NCI-H345 treated with DMSO at 0.1 percent for 48 hours (cell line): ENCODE data around the gene NUDT6.
"Not testable (repeated sequence)": the region's sequence is repeated elsewhere in the genome, so short reads cannot be mapped to it uniquely, and the experiment has no call there.

ENCODE experiments used
- DNase-seq: peaks from one replicate; lab custom pipeline; 2025; ENCODE audit not compliant: unreplicated experiment; lab: John Stamatoyannopoulos, UW

The NUDT6 gene

GRCh38 chr4:122921971-122922876 is at the start of gene NUDT6:
NUDT6 (minus strand) TSS chr4:122922597; CDS start chr4:122922572, 25 bp downstream.
- peak; percentile 18 for DNase-seq

DNA sequence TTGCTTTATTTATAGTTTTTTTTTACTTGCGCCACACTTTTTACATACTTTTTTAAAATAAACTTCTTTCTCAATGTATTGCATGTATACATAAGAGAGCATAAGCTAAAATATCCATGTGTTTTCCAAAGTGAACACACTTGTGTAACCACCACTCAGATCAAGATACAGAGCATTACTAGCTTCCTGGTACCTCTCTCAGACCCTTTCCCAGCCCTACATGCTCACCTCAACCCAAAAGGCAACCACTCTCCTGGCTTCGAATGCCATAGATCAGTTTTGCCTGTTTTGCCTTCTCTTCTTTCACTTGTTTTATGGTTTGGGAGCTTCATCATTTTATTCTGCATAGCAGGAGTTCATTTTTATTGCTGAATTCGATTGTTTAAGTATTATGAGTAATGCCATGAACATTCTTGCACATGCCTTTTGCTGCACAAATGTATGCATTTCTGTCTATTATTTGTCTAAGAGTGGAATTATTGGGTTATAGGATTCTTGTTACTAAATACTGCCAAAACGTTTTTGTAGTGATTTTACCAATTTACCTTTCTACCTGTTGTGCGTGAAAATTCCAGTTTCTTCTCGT is 45.9 kb upstream of the NUDT6 start:
- no peak for DNase-seq

- no peak for DNase-seq
These were observed 44.8 kb upstream of the NUDT6 start for GRCh38 chr4:122967231-122967630.

- no peak for DNase-seq
These were observed 43.8 kb upstream of the NUDT6 start for GRCh38 chr4:122966201-122966600.

- DNase-seq: no peak
These were observed 40.8 kb upstream of the NUDT6 start for GRCh38 chr4:122963216-122963615.

DNA sequence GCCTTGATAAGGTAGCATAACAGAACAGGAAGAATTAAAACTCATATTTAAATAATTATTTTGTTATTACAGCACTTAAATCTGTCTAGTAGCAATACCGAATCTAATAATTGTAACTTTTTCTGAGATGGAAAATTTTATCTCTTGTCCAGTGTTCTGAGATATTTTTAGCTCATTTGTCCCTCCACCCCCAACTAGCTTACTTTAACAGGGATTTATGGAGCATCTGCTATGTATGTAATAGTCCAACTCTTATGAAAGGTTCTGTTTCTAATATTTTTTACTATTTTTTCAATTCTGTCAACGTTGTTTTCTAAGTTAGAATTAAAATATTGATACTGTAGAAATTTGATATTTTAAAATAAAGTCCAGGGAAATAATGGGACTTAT is 38.2 kb upstream of the NUDT6 start:
- DNase-seq: no peak

DNA sequence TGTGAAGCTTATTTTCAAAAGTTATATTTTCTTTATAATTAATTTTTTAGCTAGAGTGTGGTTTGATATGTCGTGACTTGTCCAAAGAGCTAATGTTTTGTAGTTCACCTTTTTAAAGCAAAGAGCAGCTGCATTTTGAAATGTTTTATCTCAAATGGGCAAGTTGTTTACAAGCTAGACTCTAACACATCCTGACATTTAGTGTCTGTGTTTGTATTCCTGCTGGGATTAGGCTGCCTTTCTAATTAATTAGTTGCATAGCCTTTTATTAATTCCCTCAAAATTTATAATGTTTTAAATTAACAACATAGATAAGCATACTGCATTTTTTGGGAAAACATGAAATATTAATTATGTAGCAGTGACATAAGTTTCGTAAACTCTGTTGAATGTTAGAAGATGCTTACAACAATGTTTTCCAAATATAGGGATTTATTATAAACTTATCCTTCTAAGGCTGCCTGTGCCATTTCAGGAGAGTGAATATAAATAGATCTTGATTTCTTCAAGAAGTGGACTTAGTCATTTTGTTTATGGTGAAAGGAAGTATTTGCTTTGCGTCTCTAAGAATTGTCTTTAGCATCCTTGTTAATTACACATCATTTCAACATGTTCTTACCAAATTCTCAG is 37.7 kb upstream of the NUDT6 start:
- no peak for DNase-seq

GRCh38 chr4:122959441-122959840 is 37.0 kb upstream of the NUDT6 start:
- no peak for DNase-seq

- no peak for DNase-seq
These were observed 36.1 kb upstream of the NUDT6 start for GRCh38 chr4:122958505-122958904.

GRCh38 chr4:122953924-122954323 is 31.5 kb upstream of the NUDT6 start:
- no peak for DNase-seq

DNA sequence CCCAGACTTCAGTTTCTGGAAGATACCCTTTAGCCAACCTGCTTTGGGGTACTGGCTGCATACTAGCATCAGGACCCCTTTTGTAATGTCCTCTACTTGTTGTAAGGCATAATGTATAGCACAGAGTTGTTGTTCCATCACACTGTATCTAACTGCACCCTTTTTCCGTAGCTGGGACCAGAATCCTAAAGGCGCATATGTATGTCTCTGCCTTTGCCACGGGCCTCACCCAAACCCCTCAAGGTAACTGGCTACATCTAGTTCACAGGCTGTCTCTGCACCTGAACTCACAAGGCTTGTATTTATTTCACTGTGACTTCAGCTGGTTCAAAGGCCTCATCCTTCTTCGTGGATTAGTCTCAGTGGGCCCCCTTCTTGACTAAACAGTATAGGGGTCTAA is 29.6 kb upstream of the NUDT6 start:
- no peak for DNase-seq

DNA sequence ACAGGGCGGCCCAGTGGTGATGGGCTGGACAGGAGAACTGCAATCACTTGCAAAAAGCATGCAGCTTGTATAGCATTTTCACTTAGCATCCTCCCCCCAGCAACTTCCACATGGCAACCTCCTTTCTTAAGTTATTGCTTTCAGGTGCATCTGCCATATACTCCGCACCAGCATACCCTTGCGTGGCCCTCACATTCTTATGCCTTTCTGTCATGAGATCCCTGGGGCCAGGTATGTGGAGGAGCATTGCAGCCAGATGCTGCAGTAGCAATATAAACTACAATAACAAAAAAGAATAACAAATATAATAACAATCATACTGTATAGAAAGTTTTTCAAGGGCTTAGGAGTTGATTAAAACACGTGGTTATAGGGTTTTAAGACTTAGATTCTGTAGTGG is 26.3 kb upstream of the NUDT6 start:
- no peak for DNase-seq

- no peak for DNase-seq
These were observed 23.7 kb upstream of the NUDT6 start for GRCh38 chr4:122946142-122946541.

GRCh38 chr4:122945136-122945535 is 22.7 kb upstream of the NUDT6 start:
- not testable (repeated sequence) for DNase-seq

GRCh38 chr4:122932763-122933162 is 10.4 kb upstream of the NUDT6 start:
- DNase-seq: no peak

- no peak for DNase-seq
These were observed 8.5 kb upstream of the NUDT6 start for GRCh38 chr4:122930862-122931261.

DNA sequence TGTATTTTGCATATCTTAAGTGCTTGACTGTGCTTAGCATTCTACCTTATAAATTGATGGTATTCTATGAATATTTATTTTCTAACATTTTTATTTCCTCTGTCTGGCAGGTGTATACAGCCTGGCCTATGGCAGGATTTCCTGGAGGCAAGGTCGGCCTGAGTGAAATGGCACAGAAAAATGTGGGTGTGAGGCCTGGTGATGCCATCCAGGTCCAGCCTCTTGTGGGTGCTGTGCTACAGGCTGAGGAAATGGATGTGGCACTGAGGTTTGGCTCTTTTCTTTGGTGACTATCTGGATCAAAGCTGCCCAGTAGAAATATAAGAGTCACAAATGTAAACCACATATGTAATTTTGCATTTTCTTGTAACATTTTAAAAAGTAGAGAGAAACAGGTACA is 6.5 kb upstream of the NUDT6 start:
- no peak for DNase-seq

DNA sequence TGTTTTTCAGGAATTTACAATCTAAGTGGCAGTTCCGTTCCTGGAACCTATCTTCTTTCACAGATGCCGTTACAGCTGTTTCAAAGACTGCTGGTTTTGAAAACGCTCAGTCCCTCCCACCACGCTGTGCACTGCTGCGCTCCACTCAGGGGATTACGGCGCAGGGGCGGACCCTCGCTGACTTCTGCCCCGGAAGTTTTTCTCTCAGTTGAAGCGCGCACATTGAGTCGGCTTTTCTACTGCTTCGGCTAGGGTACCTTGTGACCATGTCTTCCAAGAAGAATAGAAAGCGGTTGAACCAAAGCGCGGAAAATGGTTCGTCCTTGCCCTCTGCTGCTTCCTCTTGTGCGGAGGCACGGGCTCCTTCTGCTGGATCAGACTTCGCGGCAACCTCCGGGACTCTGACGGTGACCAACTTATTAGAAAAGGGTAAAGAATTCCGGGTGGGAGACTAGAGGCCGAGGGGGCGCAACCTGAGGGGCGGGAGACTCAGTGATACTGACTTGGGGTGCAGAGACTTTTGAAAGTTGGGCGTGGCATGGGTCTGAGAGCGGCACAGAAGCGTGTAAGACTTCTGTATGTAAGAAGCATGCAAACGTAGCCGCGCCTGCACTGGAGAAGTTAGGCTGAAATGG is 597 bp upstream of the NUDT6 start:
- peak; percentile 51 for DNase-seq

GRCh38 chr4:122921300-122921699 is 1.1 kb downstream of the NUDT6 start:
- DNase-seq: no peak

DNA sequence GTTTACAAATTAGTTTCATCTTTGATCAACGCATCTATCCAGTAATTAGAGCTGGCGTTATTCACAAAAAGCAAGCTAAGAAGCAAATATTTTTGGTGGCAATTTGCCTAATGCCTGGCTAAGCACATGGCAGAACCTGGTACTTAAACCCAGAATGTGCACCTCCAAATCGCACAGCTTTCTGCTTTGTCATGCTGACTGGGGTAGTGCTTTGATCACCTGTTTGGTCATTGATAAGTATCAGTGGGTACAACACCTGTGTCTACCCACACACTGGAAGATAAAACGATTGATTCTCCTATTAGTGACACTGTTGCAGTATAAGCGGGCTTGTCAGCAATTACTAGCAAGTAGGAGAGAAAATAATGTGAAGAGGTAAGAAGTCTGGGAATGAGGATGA is 1.9 kb downstream of the NUDT6 start:
- DNase-seq: no peak

GRCh38 chr4:122917731-122918130 is 4.7 kb downstream of the NUDT6 start:
- DNase-seq: no peak

DNA sequence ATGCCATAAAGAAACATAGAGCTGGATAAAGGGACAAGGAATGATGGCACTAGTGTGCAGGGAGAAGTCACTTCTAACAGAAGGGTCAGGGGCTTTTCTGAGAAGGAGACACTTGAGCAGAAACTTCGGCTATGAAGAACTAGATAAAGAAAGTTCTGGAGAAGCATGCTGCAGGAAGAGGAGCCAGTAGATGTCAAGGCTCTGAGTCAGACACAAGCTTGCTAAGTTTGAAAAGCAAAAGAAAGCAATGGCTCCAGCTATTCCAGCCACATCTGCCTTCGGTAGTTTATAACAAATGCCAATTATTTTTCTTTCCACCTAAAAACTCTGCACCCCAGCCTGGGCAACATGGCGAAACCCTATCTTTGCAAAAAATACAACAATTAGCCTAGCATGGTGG is 7.5 kb downstream of the NUDT6 start:
- DNase-seq: no peak
